GM12878 (cell line): ENCODE results near the gene TIGD2. TPM values are rescaled to one million over a fixed set of nuclear protein-coding genes. Genes with fewer than 3 reads are reported as not detected.

ENCODE experiments used
- BACH1 ChIP-seq: fragments of 450-650 bp; IDR thresholded peaks from 2 replicates; pipeline ENCODE4 v1.6.1; 2017; ENCODE audit warnings: mild to moderate bottlenecking, borderline replicate concordance
- CHD2 ChIP-seq: IDR thresholded peaks from 2 replicates; pipeline ENCODE4 v1.6.1; 2011; ENCODE audit warnings: low read depth, low read length, improper control_type of control experiment, borderline replicate concordance
- FOS ChIP-seq: IDR thresholded peaks from 3 replicates; pipeline ENCODE4 v1.6.1; 2011; ENCODE audit warnings: borderline replicate concordance; ENCODE audit not compliant: insufficient read length; ENCODE audit errors: extremely low read depth
- SMARCA5 ChIP-seq: fragments of 450-650 bp; IDR thresholded peaks from 2 replicates; pipeline ENCODE4 v1.6.1; 2017; ENCODE audit warnings: mild to moderate bottlenecking
- ZSCAN29 ChIP-seq: fragments of 450-650 bp; IDR thresholded peaks from 2 replicates; pipeline ENCODE4 v1.6.1; 2017; ENCODE audit warnings: mild to moderate bottlenecking, moderate library complexity
- polyA plus RNA-seq, 11 experiments: library from polyadenylated mRNA; depleted of rRNA in 4 of 11; unstranded in 6 of 11; stranded (reverse) in 5 of 11; fragments of >200 nt; fragmentation: Nextera tagmentation in 4 of 11; fragmentation: Illumina TruSeq in 1 of 11; extraction: Ambion mirVana in 4 of 11; extraction: Trizol in 1 of 11; gene quantifications; 1 replicate in 1 of 11; 2 replicates in 10 of 11; pipeline versions ENCODE4 v1.2.1 to v1.2.3, GENCODE V29; 2011 to 2016; ENCODE audit warnings: inconsistent platforms in 2 of 11, missing spikeins in 2 of 11, low read depth in 1 of 11
- total RNA-seq, 4 experiments: library from RNA; depleted of rRNA in 3 of 4; stranded (reverse); fragments of >200 nt in 3 of 4; fragmentation: Illumina TruSeq in 1 of 4; extraction: Trizol in 1 of 4; gene quantifications; 2 replicates each; pipeline versions ENCODE4 v1.2.1 to v1.2.3, GENCODE V29; 2013 to 2021
- TF ChIP-seq, protein P1 (sequence below): fragments of 450-650 bp; IDR thresholded peaks from 2 replicates; pipeline ENCODE4 v1.6.1; 2017; ENCODE audit warnings: mild to moderate bottlenecking, moderate library complexity
- TF ChIP-seq, protein P2 (sequence below): fragments of 450-650 bp; IDR thresholded peaks from 2 replicates; pipeline ENCODE4 v1.6.1; 2016; ENCODE audit warnings: mild to moderate bottlenecking

Gene TIGD2
- total and polyA plus RNA-seq, 10 of the 15 experiments (the other 5 are each of a cell fraction or from before 2014, with no cell fraction given): 2.4 to 8.4 (median 5.0) TPM

GRCh38 chr4:89067417-89067816, 43.9 kb upstream of the TIGD2 start (continued):
- TF ChIP-seq, protein P1, sequence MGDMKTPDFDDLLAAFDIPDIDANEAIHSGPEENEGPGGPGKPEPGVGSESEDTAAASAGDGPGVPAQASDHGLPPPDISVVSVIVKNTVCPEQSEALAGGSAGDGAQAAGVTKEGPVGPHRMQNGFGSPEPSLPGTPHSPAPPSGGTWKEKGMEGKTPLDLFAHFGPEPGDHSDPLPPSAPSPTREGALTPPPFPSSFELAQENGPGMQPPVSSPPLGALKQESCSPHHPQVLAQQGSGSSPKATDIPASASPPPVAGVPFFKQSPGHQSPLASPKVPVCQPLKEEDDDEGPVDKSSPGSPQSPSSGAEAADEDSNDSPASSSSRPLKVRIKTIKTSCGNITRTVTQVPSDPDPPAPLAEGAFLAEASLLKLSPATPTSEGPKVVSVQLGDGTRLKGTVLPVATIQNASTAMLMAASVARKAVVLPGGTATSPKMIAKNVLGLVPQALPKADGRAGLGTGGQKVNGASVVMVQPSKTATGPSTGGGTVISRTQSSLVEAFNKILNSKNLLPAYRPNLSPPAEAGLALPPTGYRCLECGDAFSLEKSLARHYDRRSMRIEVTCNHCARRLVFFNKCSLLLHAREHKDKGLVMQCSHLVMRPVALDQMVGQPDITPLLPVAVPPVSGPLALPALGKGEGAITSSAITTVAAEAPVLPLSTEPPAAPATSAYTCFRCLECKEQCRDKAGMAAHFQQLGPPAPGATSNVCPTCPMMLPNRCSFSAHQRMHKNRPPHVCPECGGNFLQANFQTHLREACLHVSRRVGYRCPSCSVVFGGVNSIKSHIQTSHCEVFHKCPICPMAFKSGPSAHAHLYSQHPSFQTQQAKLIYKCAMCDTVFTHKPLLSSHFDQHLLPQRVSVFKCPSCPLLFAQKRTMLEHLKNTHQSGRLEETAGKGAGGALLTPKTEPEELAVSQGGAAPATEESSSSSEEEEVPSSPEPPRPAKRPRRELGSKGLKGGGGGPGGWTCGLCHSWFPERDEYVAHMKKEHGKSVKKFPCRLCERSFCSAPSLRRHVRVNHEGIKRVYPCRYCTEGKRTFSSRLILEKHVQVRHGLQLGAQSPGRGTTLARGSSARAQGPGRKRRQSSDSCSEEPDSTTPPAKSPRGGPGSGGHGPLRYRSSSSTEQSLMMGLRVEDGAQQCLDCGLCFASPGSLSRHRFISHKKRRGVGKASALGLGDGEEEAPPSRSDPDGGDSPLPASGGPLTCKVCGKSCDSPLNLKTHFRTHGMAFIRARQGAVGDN: no peak
- TF ChIP-seq ZSCAN29: no peak
- no peak for TF ChIP-seq SMARCA5
- TF ChIP-seq CHD2: no peak
- TF ChIP-seq BACH1: no peak
- TF ChIP-seq FOS: no peak
- TF ChIP-seq, protein P2, sequence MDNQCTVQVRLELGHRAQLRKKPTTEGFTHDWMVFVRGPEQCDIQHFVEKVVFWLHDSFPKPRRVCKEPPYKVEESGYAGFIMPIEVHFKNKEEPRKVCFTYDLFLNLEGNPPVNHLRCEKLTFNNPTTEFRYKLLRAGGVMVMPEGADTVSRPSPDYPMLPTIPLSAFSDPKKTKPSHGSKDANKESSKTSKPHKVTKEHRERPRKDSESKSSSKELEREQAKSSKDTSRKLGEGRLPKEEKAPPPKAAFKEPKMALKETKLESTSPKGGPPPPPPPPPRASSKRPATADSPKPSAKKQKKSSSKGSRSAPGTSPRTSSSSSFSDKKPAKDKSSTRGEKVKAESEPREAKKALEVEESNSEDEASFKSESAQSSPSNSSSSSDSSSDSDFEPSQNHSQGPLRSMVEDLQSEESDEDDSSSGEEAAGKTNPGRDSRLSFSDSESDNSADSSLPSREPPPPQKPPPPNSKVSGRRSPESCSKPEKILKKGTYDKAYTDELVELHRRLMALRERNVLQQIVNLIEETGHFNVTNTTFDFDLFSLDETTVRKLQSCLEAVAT: no peak
